Suprapubic skin (tissue), 4 donors: Measurements from ENCODE around the gene VAV2. TPM values are rescaled to one million over a fixed set of nuclear protein-coding genes. Genes with fewer than 3 reads are reported as not detected.

Source experiments
- DNase-seq, 2 donors: peaks; one replicate each; pipeline ENCODE4 v3.0.0-alpha.2; 2019; ENCODE audit warnings: low spot score in 2 of 2
- H3K27ac ChIP-seq: fragments of 200-600 bp; sonication (generic); one replicate; pipeline ENCODE4 v1.5.1; 2019
- H3K27me3 ChIP-seq: fragments of 200-600 bp; sonication (generic); one replicate; pipeline ENCODE4 v1.5.1; 2019
- H3K36me3 ChIP-seq: fragments of 200-600 bp; sonication (generic); one replicate; pipeline ENCODE4 v1.5.1; 2019
- H3K4me1 ChIP-seq: fragments of 200-600 bp; sonication (generic); one replicate; pipeline ENCODE4 v1.5.1; 2019
- H3K4me3 ChIP-seq: fragments of 200-600 bp; sonication (generic); one replicate; pipeline ENCODE4 v1.5.1; 2019; ENCODE audit warnings: mild to moderate bottlenecking
- H3K9me3 ChIP-seq: fragments of 200-600 bp; sonication (generic); one replicate; pipeline ENCODE4 v1.5.1; 2019
- CTCF ChIP-seq, 2 donors: fragments of 200-600 bp in 1 of 2; fragments of 450-650 bp in 1 of 2; sonication (generic) in 1 of 2; IDR thresholded peaks; one replicate each; pipeline ENCODE4 v1.5.1; 2016 to 2019; ENCODE audit warnings: antibody characterized with exemption in 2 of 2, mild to moderate bottlenecking in 1 of 2, moderate library complexity in 1 of 2
- EP300 ChIP-seq: sonication (generic); formaldehyde crosslinking; IDR thresholded peaks from one replicate; pipeline ENCODE4 v1.6.1; 2017; ENCODE audit warnings: antibody characterized with exemption
- POLR2A ChIP-seq, 2 donors: fragments of 450-650 bp; IDR thresholded peaks; one replicate each; pipeline ENCODE4 v1.6.1; 2017; ENCODE audit warnings: antibody characterized with exemption in 2 of 2, mild to moderate bottlenecking in 2 of 2, moderate library complexity in 2 of 2
- POLR2AphosphoS5 ChIP-seq, 3 donors: sonication (generic); formaldehyde crosslinking; IDR thresholded peaks; one replicate each; pipeline ENCODE4 v1.6.1; 2017; ENCODE audit warnings: antibody characterized with exemption in 3 of 3
- WGBS: methylation state at CpG from one replicate; pipeline ENCODE4 v1.1.5; 2018; 5-methylcytosine and 5-hydroxymethylcytosine counted together
- total RNA-seq, 4 donors: library from RNA; depleted of rRNA; stranded (reverse); fragments of >200 nt; gene quantifications; one replicate each; pipeline ENCODE4 v1.1.0, GENCODE V29; 2016

VAV2 gene
- total RNA-seq, 4 donors from 2014 or later: 5.2 to 10.3 (median 6.4) TPM

- H3K4me3 ChIP-seq: no peak overlapping the region
- H3K27me3 ChIP-seq: no peaks in the 10 kb centered on the region
- 86% methylated on average over 11 of the region's 11 CpGs for WGBS
- no peak overlapping the region for H3K27ac ChIP-seq
- H3K36me3 ChIP-seq: no peaks in the 10 kb centered on the region
- no peaks in the 10 kb centered on the region for H3K9me3 ChIP-seq
- no peak for DNase-seq
- TF ChIP-seq CTCF (IDR thresholded peaks at IDR 0.05) (no peak), POLR2A (IDR thresholded peaks at IDR 0.05) (no peak), POLR2AphosphoS5 (IDR thresholded peaks at IDR 0.05) (no peak), EP300 (no peak)
- H3K4me1 ChIP-seq: peaks cover 49% of the 10 kb centered on the region
Measured at GRCh38 chr9:133879615-133880014, 112.5 kb downstream of the VAV2 start.

- 95% methylated on average over 10 of the region's 13 CpGs for whole genome bisulfite sequencing
- Histone ChIP-seq H3K27ac (no peak overlapping the region), H3K36me3 (no peaks in the 10 kb centered on the region), H3K9me3 (no peaks in the 10 kb centered on the region), H3K4me3 (no peak overlapping the region), H3K27me3 (no peaks in the 10 kb centered on the region), H3K4me1 (peaks cover 61% of the 10 kb centered on the region)
- DNase-seq: no peak
- TF ChIP-seq CTCF (IDR thresholded peaks at IDR 0.05) (no peak), POLR2A (IDR thresholded peaks at IDR 0.05) (no peak), POLR2AphosphoS5 (IDR thresholded peaks at IDR 0.05) (no peak)
Measured at GRCh38 chr9:133878402-133878801, 113.7 kb downstream of the VAV2 start.

- no peak for TF ChIP-seq CTCF (IDR thresholded peaks at IDR 0.05)
- TF ChIP-seq POLR2A (IDR thresholded peaks at IDR 0.05): no peak
- no peak for TF ChIP-seq EP300
- no peak for TF ChIP-seq POLR2AphosphoS5 (IDR thresholded peaks at IDR 0.05)
- Histone ChIP-seq H3K27ac (no peak overlapping the region), H3K4me3 (no peak overlapping the region), H3K4me1 (peaks cover 63% of the 10 kb centered on the region), H3K27me3 (no peaks in the 10 kb centered on the region), H3K36me3 (no peaks in the 10 kb centered on the region), H3K9me3 (no peaks in the 10 kb centered on the region)
- no peak for DNase-seq
- WGBS: 90% methylated on average over 7 of the region's 17 CpGs
Measured at GRCh38 chr9:133877967-133878366, 114.2 kb downstream of the VAV2 start.

GRCh38 chr9:133877327-133877726 is 114.8 kb downstream of the VAV2 start:
- H3K4me1 ChIP-seq: peaks cover 59% of the 10 kb centered on the region
- 52% methylated on average over 4 of the region's 5 CpGs for WGBS
- DNase-seq: no peak

GRCh38 chr9:133876836-133877235 is 115.3 kb downstream of the VAV2 start:
- no peak for TF ChIP-seq POLR2A (IDR thresholded peaks at IDR 0.05)
- TF ChIP-seq POLR2AphosphoS5 (IDR thresholded peaks at IDR 0.05): no peak
- TF ChIP-seq EP300: no peak
- no peak for TF ChIP-seq CTCF (IDR thresholded peaks at IDR 0.05)
- Histone ChIP-seq H3K36me3 (no peaks in the 10 kb centered on the region), H3K4me3 (no peak overlapping the region), H3K4me1 (peaks cover 54% of the 10 kb centered on the region), H3K9me3 (no peaks in the 10 kb centered on the region), H3K27me3 (no peaks in the 10 kb centered on the region), H3K27ac (no peak overlapping the region)
- DNase-seq: no peak
- 56% methylated on average over 9 of the region's 13 CpGs for WGBS

More at GRCh38 chr9:133877327-133877726, 114.8 kb downstream of the VAV2 start:
- Histone ChIP-seq H3K27me3 (no peaks in the 10 kb centered on the region), H3K36me3 (no peaks in the 10 kb centered on the region), H3K4me3 (no peak overlapping the region), H3K27ac (no peak overlapping the region), H3K9me3 (no peaks in the 10 kb centered on the region)
- TF ChIP-seq POLR2AphosphoS5 (IDR thresholded peaks at IDR 0.05): no peak
- no peak for TF ChIP-seq POLR2A (IDR thresholded peaks at IDR 0.05)
- TF ChIP-seq EP300: no peak
- no peak for TF ChIP-seq CTCF (IDR thresholded peaks at IDR 0.05)
